IPS DF 19.7 (cell line): Measurements from ENCODE around the gene GLIS1.
"Not testable (repeated sequence)": the region's sequence is repeated elsewhere in the genome, so short reads cannot be mapped to it uniquely, and the experiment has no call there.

Experiments
- DNase-seq: peaks from one replicate; pipeline ENCODE4 v3.0.0-alpha.2; 2013; ENCODE audit warnings: low read depth, low spot score

Gene GLIS1

GRCh38 chr1:53562981-53563379 is 176.0 kb downstream of the GLIS1 start:
- DNase-seq = no peak

GRCh38 chr1:53562291-53562980 is 176.5 kb downstream of the GLIS1 start:
- DNase-seq = no peak

GRCh38 chr1:53561503-53562105 is 177.4 kb downstream of the GLIS1 start:
- no peak for DNase-seq

GRCh38 chr1:53560581-53561502 is 178.1 kb downstream of the GLIS1 start:
- DNase-seq = no peak

GRCh38 chr1:53559854-53560580 is 178.9 kb downstream of the GLIS1 start:
- no peak for DNase-seq

- DNase-seq = no peak
Observed at GRCh38 chr1:53559391-53559815, 179.6 kb downstream of the GLIS1 start.

GRCh38 chr1:53558739-53559315 is 180.1 kb downstream of the GLIS1 start:
- no peak for DNase-seq

- no peak for DNase-seq
Observed at GRCh38 chr1:53557830-53558738, 180.9 kb downstream of the GLIS1 start.

- DNase-seq = no peak
Observed at GRCh38 chr1:53557369-53557768, 181.6 kb downstream of the GLIS1 start.

- DNase-seq = no peak
Observed at GRCh38 chr1:53556657-53557227, 182.2 kb downstream of the GLIS1 start.

- DNase-seq = not testable (repeated sequence)
Observed at GRCh38 chr1:53555620-53556326, 183.2 kb downstream of the GLIS1 start.

- no peak for DNase-seq
Observed at GRCh38 chr1:53554592-53555305, 184.2 kb downstream of the GLIS1 start.

GRCh38 chr1:53553734-53554509 is 185.0 kb downstream of the GLIS1 start:
- no peak for DNase-seq

GRCh38 chr1:53552981-53553733 is 185.8 kb downstream of the GLIS1 start:
- no peak for DNase-seq

GRCh38 chr1:53552146-53552861 is 186.7 kb downstream of the GLIS1 start:
- DNase-seq = no peak

GRCh38 chr1:53551428-53551995 is 187.5 kb downstream of the GLIS1 start:
- no peak for DNase-seq
